ENCODE measurements around the gene TSHZ2.

- TF ChIP-seq, protein P1, sequence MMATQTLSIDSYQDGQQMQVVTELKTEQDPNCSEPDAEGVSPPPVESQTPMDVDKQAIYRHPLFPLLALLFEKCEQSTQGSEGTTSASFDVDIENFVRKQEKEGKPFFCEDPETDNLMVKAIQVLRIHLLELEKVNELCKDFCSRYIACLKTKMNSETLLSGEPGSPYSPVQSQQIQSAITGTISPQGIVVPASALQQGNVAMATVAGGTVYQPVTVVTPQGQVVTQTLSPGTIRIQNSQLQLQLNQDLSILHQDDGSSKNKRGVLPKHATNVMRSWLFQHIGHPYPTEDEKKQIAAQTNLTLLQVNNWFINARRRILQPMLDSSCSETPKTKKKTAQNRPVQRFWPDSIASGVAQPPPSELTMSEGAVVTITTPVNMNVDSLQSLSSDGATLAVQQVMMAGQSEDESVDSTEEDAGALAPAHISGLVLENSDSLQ (IDR thresholded peaks at IDR 0.05), result no peak
- TF ChIP-seq BHLHE40 (IDR thresholded peaks at IDR 0.05; ENCODE audit: borderline replicate concordance), result no peak
- TF ChIP-seq FOXM1 (IDR thresholded peaks at IDR 0.05; ENCODE audit: borderline replicate concordance), result no peak
- no peak for TF ChIP-seq HDGF (IDR thresholded peaks at IDR 0.05; ENCODE audit: borderline replicate concordance)
- TF ChIP-seq SUZ12 (IDR thresholded peaks at IDR 0.05), result no peak
- no peak for TF ChIP-seq FOXA1 (IDR thresholded peaks at IDR 0.05)
- no peak for TF ChIP-seq SP1 (IDR thresholded peaks at IDR 0.05)
- no peak for TF ChIP-seq TARDBP (IDR thresholded peaks at IDR 0.05)
- no peak for TF ChIP-seq LEF1 (IDR thresholded peaks at IDR 0.05; ENCODE audit: borderline replicate concordance)
- no peak for TF ChIP-seq CTBP1 (IDR thresholded peaks at IDR 0.05; ENCODE audit: borderline replicate concordance)
- no peak for TF ChIP-seq ARNT (IDR thresholded peaks at IDR 0.05)
Observed at GRCh38 chr20:53419693-53420460, 447.7 kb downstream of the TSHZ2 start.

Measured in HEK293T (cell line).